Gastroesophageal sphincter (tissue), 3 donors: ENCODE results near the gene GSTM3.

Experiments used
- POLR2A ChIP-seq, 2 donors: fragments of 450-650 bp; IDR thresholded peaks; one replicate each; pipeline ENCODE4 v1.6.1; 2017; ENCODE audit warnings: antibody characterized with exemption in 2 of 2, mild to moderate bottlenecking in 2 of 2, moderate library complexity in 1 of 2
- TF ChIP-seq, protein P1 (sequence below), 4 experiments: fragments of 200-600 bp in 2 of 4; fragments of 450-650 bp in 2 of 4; sonication (generic) in 1 of 4; IDR thresholded peaks; one replicate each; pipeline ENCODE4 v1.5.1; 2017 to 2019; ENCODE audit warnings: antibody characterized with exemption in 4 of 4, mild to moderate bottlenecking in 2 of 4, moderate library complexity in 2 of 4

DNA sequence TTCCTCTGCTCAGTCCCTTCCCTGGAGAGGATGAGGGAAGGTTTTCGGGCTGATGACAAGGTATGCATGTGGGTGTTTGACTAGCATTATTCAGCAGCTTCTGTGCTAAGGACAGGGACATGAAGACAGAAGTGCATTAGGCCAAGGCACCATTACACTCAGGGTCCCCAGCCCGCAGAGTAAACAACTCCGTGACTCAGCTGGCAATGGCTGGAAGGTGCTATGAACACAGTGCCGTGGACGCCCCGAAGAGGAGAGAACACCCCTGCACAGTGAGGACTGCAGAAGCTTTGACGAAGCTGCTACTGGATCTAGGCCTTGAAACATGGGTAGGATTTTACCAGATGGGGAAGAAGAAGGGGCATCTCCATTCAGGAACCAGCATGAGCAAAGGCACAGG, 36.6 kb upstream of the GSTM3 start:
- TF ChIP-seq, protein P1, sequence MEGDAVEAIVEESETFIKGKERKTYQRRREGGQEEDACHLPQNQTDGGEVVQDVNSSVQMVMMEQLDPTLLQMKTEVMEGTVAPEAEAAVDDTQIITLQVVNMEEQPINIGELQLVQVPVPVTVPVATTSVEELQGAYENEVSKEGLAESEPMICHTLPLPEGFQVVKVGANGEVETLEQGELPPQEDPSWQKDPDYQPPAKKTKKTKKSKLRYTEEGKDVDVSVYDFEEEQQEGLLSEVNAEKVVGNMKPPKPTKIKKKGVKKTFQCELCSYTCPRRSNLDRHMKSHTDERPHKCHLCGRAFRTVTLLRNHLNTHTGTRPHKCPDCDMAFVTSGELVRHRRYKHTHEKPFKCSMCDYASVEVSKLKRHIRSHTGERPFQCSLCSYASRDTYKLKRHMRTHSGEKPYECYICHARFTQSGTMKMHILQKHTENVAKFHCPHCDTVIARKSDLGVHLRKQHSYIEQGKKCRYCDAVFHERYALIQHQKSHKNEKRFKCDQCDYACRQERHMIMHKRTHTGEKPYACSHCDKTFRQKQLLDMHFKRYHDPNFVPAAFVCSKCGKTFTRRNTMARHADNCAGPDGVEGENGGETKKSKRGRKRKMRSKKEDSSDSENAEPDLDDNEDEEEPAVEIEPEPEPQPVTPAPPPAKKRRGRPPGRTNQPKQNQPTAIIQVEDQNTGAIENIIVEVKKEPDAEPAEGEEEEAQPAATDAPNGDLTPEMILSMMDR (IDR thresholded peaks at IDR 0.05), result no peak
- TF ChIP-seq POLR2A (IDR thresholded peaks at IDR 0.05), result no peak
